GM12875 (cell line): ENCODE results near the gene MMP24.
"Not testable (repeated sequence)": the region's sequence is repeated elsewhere in the genome, so short reads cannot be mapped to it uniquely, and the experiment has no call there.

Source experiments
- H3K4me3 ChIP-seq: one replicate; pipeline ENCODE4 v1.5.1; 2011; ENCODE audit warnings: low read depth, low read length, control low read depth
- CTCF ChIP-seq: IDR thresholded peaks from 2 replicates; pipeline ENCODE4 v1.5.1; 2011; ENCODE audit warnings: low read depth, mild to moderate bottlenecking, control low read depth, inconsistent platforms, low read length, moderate library complexity, borderline replicate concordance; ENCODE audit not compliant: insufficient read depth

MMP24 gene

GRCh38 chr20:35226126-35226883 lies at the start of gene MMP24:
MMP24 (plus strand) TSS chr20:35226690; CDS start chr20:35226739, 49 bp downstream.
- no peak for TF ChIP-seq CTCF
- no peak within 1 kb of the TSS for H3K4me3 ChIP-seq

GRCh38 chr20:35179292-35180212 lies 46.9 kb upstream of the MMP24 start:
- no peak overlapping the region for H3K4me3 ChIP-seq
- TF ChIP-seq CTCF: no peak

- no peak overlapping the region for H3K4me3 ChIP-seq
- TF ChIP-seq CTCF: no peak
Observed at GRCh38 chr20:35180266-35180665, 46.2 kb upstream of the MMP24 start.

GRCh38 chr20:35181731-35182130 lies 44.8 kb upstream of the MMP24 start:
- TF ChIP-seq CTCF: no peak
- no peak overlapping the region for H3K4me3 ChIP-seq

- H3K4me3 ChIP-seq: not testable (repeated sequence)
Observed at GRCh38 chr20:35186691-35187289, 39.7 kb upstream of the MMP24 start.

- no peak overlapping the region for H3K4me3 ChIP-seq
- no peak for TF ChIP-seq CTCF
Observed at GRCh38 chr20:35187584-35188190, 38.8 kb upstream of the MMP24 start.

- not testable (repeated sequence) for H3K4me3 ChIP-seq
Observed at GRCh38 chr20:35189223-35189622, 37.3 kb upstream of the MMP24 start.
